Measurements from ENCODE around the gene PDE7B. TPM values are rescaled to one million over a fixed set of nuclear protein-coding genes. Genes with fewer than 3 reads are reported as not detected.

PDE7B gene
- total and polyA plus RNA-seq, 2 of the 8 experiments (the other 6 are each of a cell fraction or from before 2014, with no cell fraction given), result not detected

DNA sequence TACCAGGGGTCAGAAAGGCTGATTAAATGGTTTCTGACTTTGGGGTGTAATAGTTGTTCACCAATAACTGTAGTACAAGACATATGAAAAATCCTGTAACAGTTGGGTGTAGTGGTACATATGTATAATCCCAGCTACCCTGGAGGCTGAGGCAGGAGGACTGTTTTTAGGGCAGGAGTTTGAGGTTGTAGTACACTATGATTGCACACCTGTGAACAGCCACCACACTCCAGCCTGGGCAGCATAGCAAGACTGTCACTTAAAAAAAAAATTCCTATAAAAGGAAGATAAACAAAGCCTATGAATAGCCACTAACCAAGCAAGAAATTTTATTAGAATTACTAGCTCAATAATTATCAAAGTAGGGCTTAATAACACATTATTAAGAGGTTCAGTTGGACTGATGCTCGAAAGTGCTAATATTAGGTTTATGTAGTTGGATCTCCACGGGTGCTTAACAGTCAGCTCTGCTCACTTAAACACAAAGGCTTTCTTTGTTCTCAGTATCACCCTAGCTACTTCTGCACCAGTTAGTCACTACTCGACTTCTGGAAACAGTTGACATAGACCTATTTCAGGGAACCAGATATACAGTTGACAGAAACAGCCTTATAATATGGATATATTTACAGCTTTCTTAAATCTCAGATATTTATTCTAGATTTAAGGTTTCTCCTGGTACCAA, 285.6 kb downstream of the PDE7B start:
- H3K27me3 ChIP-seq (replicated peaks in 1 of 4; ENCODE audit: control insufficient read depth in 3 of 4, extremely low read depth in 1 of 4, insufficient read depth in 3 of 4, low read length in 3 of 4), result no peaks in the 10 kb centered on the region
- no peak overlapping the region for H2BK12ac ChIP-seq (ENCODE audit: low read depth, low read length)
- no peak overlapping the region for H3K23ac ChIP-seq (ENCODE audit: insufficient read length)
- no peak overlapping the region for H3K56ac ChIP-seq (replicated peaks; ENCODE audit: insufficient read length, low read depth, low read length)
- no peak overlapping the region for H3K9ac ChIP-seq (replicated peaks in 1 of 4; ENCODE audit: extremely low read depth in 1 of 4, low read depth in 3 of 4, low read length in 3 of 4)
- ChIA-PET CTCF (ENCODE audit: partially characterized antibody) (interaction anchor here (0.6 kb wide), 2 partner anchors 12 to 88 kb away, joined by 3 to 4 read pairs; no protein-coding TSS in a partner anchor), POLR2A (ENCODE audit: partially characterized antibody) (no interaction called here)
- H3K79me2 ChIP-seq (ENCODE audit: control insufficient read depth in 1 of 2, insufficient read depth in 2 of 2, low read length in 2 of 2), result no peaks in the 10 kb centered on the region
- 92% methylated on average over 3 of the region's 3 CpGs; no CpG with 5 or more reads in 1 of the 2 experiments for WGBS, 2 experiments (ENCODE audit: extremely low coverage in 1 of 2, insufficient coverage in 1 of 2, insufficient read length in 1 of 2, insufficient replicate concordance in 2 of 2, low coverage in 1 of 2, low lambda C conversion rate in 2 of 2, missing lambda C conversion rate in 1 of 2)
- H2BK5ac ChIP-seq (ENCODE audit: low read depth, low read length), result no peak overlapping the region
- H3K4me2 ChIP-seq (ENCODE audit: insufficient read depth in 1 of 2, low read depth in 2 of 2, low read length in 2 of 2), result no peak overlapping the region
- DNase-seq (ENCODE audit: low read depth in 1 of 2, low spot score in 2 of 2) (no peak), FAIRE-seq (no peak)
- no peaks in the 10 kb centered on the region for H3K4me1 ChIP-seq (replicated peaks in 1 of 4; ENCODE audit: control insufficient read depth in 3 of 4, insufficient read depth in 4 of 4, low read length in 3 of 4)
- H4K8ac ChIP-seq (ENCODE audit: extremely low read depth, insufficient read depth, low read length), result no peak overlapping the region
- H3K9me3 ChIP-seq (ENCODE audit: insufficient read depth in 2 of 2, low read depth in 1 of 2, low read length in 1 of 2), result no peaks in the 10 kb centered on the region
- H4K91ac ChIP-seq (replicated peaks; ENCODE audit: insufficient read length, low read length), result no peak overlapping the region
- H2AK5ac ChIP-seq (ENCODE audit: low read depth, low read length), result no peak overlapping the region
- H3K23me2 ChIP-seq (ENCODE audit: low read depth, low read length), result no peaks in the 10 kb centered on the region
- H3K27ac ChIP-seq (ENCODE audit: low read depth, low read length), result no peak overlapping the region
- H2BK20ac ChIP-seq (ENCODE audit: low read length), result no peak overlapping the region
- H3K18ac ChIP-seq (ENCODE audit: extremely low read depth, low read length), result no peak overlapping the region
- no peak overlapping the region for H2BK15ac ChIP-seq (ENCODE audit: low read length)
- H3K14ac ChIP-seq (ENCODE audit: insufficient read length), result no peak overlapping the region
- no peak overlapping the region for H3K4ac ChIP-seq (replicated peaks; ENCODE audit: insufficient read length, low read depth, low read length)
- H4K5ac ChIP-seq (ENCODE audit: insufficient read length, low read depth, low read length), result no peak overlapping the region
- no peak overlapping the region for H3K4me3 ChIP-seq (ENCODE audit: extremely low read depth in 1 of 4, insufficient read depth in 2 of 4, low read depth in 3 of 4, low read length in 4 of 4)
- H4K20me1 ChIP-seq (replicated peaks in 1 of 2; ENCODE audit: control insufficient read depth in 1 of 2, insufficient read depth in 2 of 2, low read length in 2 of 2), result no peaks in the 10 kb centered on the region
- no peaks in the 10 kb centered on the region for H3K36me3 ChIP-seq (ENCODE audit: control insufficient read depth in 2 of 4, insufficient read depth in 4 of 4, low read length in 3 of 4)
- no peaks in the 10 kb centered on the region for H3K79me1 ChIP-seq (ENCODE audit: low read depth, low read length)
- H2AFZ ChIP-seq (ENCODE audit: low read length), result no peak overlapping the region
- no peak overlapping the region for H2BK120ac ChIP-seq (replicated peaks; ENCODE audit: low read depth, low read length)
- TF ChIP-seq BCL11A (IDR thresholded peaks at IDR 0.05; ENCODE audit: low read depth in 2 of 2, low read length in 2 of 2) (no peak), SP4 (IDR thresholded peaks at IDR 0.05; ENCODE audit: low read length) (no peak), CEBPB (IDR thresholded peaks at IDR 0.05; ENCODE audit: low read depth, low read length) (no peak), EGR1 (IDR thresholded peaks at IDR 0.05; ENCODE audit: borderline replicate concordance, low read depth, low read length) (no peak), EZH2 (IDR thresholded peaks at IDR 0.05; ENCODE audit: low read depth, low read length, severe bottlenecking) (no peak), TEAD4 (IDR thresholded peaks at IDR 0.05; ENCODE audit: low read depth, low read length) (no peak), POLR2AphosphoS5 (IDR thresholded peaks at IDR 0.05; ENCODE audit: low read depth, low read length) (no peak), PHF8 (conservative IDR thresholded peaks at IDR 0.05; ENCODE audit: low read depth, low read length) (no peak), TBP (IDR thresholded peaks at IDR 0.05; ENCODE audit: low read depth, low read length) (no peak), POLR2A (IDR thresholded peaks at IDR 0.05; ENCODE audit: control extremely low read depth in 1 of 2, low read depth in 2 of 2, low read length in 2 of 2) (no peak), HDAC2 (IDR thresholded peaks at IDR 0.05; ENCODE audit: borderline replicate concordance in 1 of 2, low read depth in 2 of 2, low read length in 2 of 2) (no peak)
- TF ChIP-seq, protein P1, sequence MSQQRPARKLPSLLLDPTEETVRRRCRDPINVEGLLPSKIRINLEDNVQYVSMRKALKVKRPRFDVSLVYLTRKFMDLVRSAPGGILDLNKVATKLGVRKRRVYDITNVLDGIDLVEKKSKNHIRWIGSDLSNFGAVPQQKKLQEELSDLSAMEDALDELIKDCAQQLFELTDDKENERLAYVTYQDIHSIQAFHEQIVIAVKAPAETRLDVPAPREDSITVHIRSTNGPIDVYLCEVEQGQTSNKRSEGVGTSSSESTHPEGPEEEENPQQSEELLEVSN (IDR thresholded peaks at IDR 0.05), result no peak
- TF ChIP-seq, protein P2, sequence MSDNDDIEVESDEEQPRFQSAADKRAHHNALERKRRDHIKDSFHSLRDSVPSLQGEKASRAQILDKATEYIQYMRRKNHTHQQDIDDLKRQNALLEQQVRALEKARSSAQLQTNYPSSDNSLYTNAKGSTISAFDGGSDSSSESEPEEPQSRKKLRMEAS (IDR thresholded peaks at IDR 0.05), result no peak

Measured in H1 (cell line).